BE2C (cell line): ENCODE results near the gene ZNF516.

Experiments used
- DNase-seq: peaks from one replicate; pipeline ENCODE4 v3.0.0-alpha.2; 2020
- H3K27me3 ChIP-seq: fragments of 250-450 bp; sonication (Bioruptor Pico); 2 replicates; pipeline ENCODE4 v1.5.1; 2020; ENCODE audit warnings: mild to moderate bottlenecking
- H3K36me3 ChIP-seq: fragments of 250-450 bp; sonication (Bioruptor Pico); 2 replicates; pipeline ENCODE4 v1.5.1; 2020; ENCODE audit warnings: mild to moderate bottlenecking
- H3K4me1 ChIP-seq: fragments of 250-450 bp; sonication (Bioruptor Pico); 2 replicates; pipeline ENCODE4 v1.5.1; 2020
- H3K4me3 ChIP-seq: 2 replicates; pipeline ENCODE4 v1.5.1; 2011; ENCODE audit warnings: low read depth, low read length
- H3K9me3 ChIP-seq: fragments of 250-450 bp; sonication (Bioruptor Pico); 2 replicates; pipeline ENCODE4 v1.5.1; 2020
- TF ChIP-seq, protein P1 (sequence below): IDR thresholded peaks from 2 replicates; pipeline ENCODE4 v1.5.1; 2012; ENCODE audit warnings: mild to moderate bottlenecking, low read depth, low read length

The ZNF516 gene

DNA sequence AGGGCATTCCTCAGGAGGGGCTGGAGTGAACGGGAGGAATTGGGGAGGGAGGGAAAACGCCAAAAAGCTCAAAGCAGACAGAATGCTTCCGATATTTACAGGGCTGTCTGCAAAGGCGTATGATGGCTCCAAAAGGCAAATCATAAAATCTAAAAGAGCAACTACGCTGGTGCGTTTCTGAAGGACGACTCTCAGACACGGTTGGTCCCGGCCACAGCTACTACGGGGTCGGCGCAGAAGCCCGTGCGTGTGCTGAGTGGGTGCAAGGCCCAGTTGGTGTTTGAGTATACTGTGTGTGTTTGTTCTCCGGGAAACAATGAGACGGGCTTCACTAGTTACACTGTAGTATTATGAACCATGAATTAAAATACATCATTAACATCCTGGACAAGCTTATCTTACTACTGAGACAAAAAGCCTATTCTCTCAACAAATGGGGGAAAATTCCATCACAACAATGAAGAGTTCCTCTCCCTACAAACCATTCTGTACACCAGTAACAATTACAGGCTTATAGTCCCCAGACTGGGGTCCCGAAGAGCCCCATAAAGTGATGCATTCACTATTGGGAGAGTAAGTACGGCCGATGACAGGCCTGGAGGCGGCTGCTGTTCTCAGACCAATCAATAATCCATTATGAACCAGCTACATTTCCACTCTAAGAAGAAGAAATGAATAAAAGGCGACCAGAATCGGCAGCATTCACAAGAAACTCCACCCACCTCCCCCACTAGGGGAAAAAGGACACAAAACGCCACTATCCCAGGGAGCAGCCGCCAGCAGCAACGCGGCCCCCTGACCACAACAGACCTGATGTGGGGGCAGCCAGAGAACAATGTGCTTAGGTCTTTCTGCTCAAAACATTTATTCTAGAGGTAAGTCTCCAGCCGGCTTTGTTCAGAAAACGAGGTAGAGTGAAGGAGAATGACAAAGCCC, 43.4 kb downstream of the ZNF516 start:
- Histone ChIP-seq H3K9me3 (no peaks in the 10 kb centered on the region), H3K4me3 (peak overlapping the region; percentile 55), H3K36me3 (no peaks in the 10 kb centered on the region), H3K4me1 (peaks cover 4% of the 10 kb centered on the region; the same call in 1 of the 2 replicates), H3K27me3 (no peaks in the 10 kb centered on the region)
- TF ChIP-seq, protein P1, sequence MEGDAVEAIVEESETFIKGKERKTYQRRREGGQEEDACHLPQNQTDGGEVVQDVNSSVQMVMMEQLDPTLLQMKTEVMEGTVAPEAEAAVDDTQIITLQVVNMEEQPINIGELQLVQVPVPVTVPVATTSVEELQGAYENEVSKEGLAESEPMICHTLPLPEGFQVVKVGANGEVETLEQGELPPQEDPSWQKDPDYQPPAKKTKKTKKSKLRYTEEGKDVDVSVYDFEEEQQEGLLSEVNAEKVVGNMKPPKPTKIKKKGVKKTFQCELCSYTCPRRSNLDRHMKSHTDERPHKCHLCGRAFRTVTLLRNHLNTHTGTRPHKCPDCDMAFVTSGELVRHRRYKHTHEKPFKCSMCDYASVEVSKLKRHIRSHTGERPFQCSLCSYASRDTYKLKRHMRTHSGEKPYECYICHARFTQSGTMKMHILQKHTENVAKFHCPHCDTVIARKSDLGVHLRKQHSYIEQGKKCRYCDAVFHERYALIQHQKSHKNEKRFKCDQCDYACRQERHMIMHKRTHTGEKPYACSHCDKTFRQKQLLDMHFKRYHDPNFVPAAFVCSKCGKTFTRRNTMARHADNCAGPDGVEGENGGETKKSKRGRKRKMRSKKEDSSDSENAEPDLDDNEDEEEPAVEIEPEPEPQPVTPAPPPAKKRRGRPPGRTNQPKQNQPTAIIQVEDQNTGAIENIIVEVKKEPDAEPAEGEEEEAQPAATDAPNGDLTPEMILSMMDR = 0 out of 2 replicates have a peak, but pooled peaks have one; percentile 9
- DNase-seq = peak; percentile 29

DNA sequence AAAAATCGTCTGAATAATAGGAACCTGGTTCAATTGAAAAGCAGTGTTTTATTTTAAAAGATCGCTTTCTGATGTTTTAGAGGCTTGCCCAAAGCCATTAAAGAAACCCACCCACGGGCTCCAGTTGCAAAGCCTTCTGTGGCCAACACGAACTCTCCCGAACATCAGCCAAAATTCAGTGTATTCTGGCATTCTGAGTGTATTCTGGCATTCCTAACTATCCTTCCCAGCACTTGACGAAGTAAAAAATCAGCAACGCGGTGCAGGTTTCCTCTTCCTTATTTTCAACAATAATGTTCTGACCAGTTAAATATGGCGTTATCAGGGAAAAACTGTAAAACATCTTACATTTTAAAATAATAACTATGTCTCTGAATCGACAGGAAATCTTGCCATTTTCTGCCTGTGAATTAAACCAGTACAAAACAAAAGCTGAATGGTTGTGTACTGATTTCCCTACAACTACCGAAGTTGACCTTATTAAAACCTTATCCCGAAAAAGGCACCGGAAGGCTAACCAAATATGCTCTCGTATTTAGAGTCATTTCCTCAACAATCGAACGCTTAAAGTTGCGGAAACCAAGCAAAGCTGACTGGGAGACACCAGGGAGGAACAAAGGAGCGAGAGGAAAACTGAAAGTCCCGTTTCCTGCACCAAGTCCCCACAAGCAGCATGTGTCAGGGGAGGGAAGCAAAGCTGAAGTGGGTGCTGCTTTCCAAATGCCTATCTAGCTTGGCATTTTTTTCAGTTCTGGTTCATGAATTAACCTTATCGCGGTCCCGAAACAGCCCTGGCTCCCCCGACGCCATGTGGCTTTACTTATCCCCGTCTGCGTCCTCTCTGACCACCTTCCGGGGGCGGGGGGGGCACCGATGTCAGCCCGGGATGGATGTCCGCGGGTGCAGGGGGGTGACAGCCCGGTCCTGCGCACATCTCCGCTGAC, 44.3 kb downstream of the ZNF516 start:
- TF ChIP-seq, protein P1 = no peak
- Histone ChIP-seq H3K27me3 (no peaks in the 10 kb centered on the region), H3K36me3 (no peaks in the 10 kb centered on the region), H3K4me3 (peak overlapping the region; percentile 55), H3K4me1 (peaks cover 6% of the 10 kb centered on the region; the same call in 1 of the 2 replicates), H3K9me3 (no peaks in the 10 kb centered on the region)
- peak; percentile 76 for DNase-seq

DNA sequence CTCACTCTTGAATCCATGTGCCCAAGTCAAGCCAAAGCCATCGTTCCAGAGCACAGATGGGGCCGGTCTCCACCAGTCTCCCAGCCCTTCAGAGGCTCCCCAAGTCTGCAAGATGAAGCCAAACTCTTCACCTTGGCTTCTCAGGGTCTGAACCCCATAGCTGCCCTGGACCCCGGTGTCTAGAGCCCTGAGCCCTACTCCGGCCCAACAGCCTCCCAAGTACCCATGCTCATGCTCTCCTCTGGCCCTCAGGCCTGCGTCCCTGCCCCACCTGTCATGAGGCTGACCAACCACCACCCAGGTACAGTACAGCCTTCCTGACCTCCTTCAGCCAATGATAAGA, 46.0 kb downstream of the ZNF516 start:
- Histone ChIP-seq H3K9me3 (no peaks in the 10 kb centered on the region), H3K36me3 (no peaks in the 10 kb centered on the region), H3K4me3 (no peak overlapping the region), H3K4me1 (peaks cover 8% of the 10 kb centered on the region; the same call in 1 of the 2 replicates), H3K27me3 (no peaks in the 10 kb centered on the region)
- TF ChIP-seq, protein P1 = no peak
- DNase-seq = no peak

DNA sequence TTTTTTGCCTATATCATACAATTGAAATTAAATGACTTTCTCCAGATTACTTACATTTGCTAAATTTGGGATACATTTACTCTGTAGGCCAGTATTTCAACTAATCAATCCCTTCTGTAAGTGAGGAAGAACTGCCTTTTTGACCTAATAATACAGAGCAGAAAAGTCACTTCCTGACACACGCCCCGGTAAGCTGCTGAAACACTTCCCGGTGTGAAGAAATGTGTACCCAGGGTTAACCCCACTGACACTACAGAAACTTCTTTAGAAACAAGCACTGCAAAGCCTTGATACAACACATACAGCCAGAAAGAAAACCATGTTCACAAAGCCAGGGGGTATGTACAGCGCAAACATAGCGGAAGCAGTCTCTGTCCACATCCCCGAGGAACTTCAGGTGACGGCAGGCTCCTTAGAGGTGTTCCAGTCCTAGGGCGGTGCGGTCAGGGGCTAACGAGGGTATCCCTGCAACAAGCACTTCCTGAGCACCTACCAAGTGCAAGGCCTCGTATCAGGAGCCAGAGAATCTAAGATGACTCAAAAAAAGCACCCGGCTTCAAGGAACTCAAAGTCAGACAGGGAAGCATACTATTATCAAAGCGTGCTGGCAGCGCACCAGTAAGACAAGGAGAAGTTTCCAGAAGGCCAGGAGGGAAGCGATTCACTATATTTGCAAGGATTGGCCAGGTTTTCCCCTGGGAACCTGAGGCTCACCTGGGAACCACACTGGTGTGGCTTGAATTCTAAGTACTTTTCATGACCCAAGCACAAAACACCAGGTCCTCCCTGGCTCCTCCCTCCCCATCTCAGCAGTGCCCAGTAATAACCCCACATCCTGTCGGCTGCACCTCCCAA, 46.6 kb downstream of the ZNF516 start:
- H3K4me3 ChIP-seq = no peak overlapping the region

DNA sequence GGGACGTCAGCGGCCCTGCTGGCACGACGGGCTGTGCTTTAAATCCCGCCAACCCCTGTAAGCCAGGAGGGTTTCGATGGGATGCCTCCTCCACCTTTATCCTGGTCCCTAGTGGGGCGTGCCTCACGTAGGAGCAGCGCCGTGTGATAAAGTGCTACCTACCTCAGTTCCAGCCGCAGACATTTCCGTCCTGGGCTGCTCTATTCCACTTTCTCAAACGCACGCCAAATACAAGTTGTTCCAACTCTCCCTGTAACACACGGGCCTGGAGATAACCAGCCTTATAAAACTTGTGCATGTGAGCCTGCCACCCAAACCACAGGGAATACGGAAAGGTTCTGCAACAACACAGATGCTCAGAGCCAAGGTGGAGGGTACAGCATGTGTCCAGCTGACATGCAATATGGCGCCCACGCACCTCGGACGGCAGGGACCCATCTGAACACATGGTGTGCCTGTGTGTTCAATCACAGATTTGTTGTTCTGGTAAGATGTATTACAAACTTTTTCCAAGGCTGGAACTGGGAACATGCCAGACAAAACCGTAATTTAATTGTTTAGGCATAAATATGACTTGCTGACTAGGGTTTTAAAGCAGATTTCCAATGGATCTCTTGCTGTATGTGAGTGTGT, 47.7 kb downstream of the ZNF516 start:
- Histone ChIP-seq H3K4me3 (no peak overlapping the region), H3K4me1 (peaks cover 8% of the 10 kb centered on the region; the same call in 1 of the 2 replicates), H3K36me3 (peaks cover 6% of the 10 kb centered on the region; the same call in 1 of the 2 replicates), H3K27me3 (no peaks in the 10 kb centered on the region), H3K9me3 (no peaks in the 10 kb centered on the region)
- DNase-seq = no peak
- TF ChIP-seq, protein P1 = no peak

More for the DNA sequence above, 46.6 kb downstream of the ZNF516 start:
- Histone ChIP-seq H3K36me3 (no peaks in the 10 kb centered on the region), H3K4me1 (peaks cover 8% of the 10 kb centered on the region; the same call in 1 of the 2 replicates), H3K9me3 (no peaks in the 10 kb centered on the region), H3K27me3 (no peaks in the 10 kb centered on the region)
- DNase-seq = no peak
- TF ChIP-seq, protein P1 = no peak
